HL-60 (cell line): ENCODE data around the gene KIR3DL3.
"Not testable (repeated sequence)": the region's sequence is repeated elsewhere in the genome, so short reads cannot be mapped to it uniquely, and the experiment has no call there.

Experiments
- DNase-seq, 2 experiments: peaks; one replicate each; pipeline ENCODE4 v3.0.0-alpha.2; 2010 to 2020; ENCODE audit warnings: low read depth in 1 of 2, low spot score in 1 of 2
- H3K27ac ChIP-seq: fragments of 250-450 bp; sonication (Bioruptor Pico); replicated peaks from 2 replicates; pipeline ENCODE4 v1.5.1; 2020; ENCODE audit warnings: mild to moderate bottlenecking, moderate library complexity
- H3K27me3 ChIP-seq: fragments of 250-450 bp; sonication (Bioruptor Pico); 2 replicates; pipeline ENCODE4 v1.5.1; 2021; ENCODE audit warnings: mild to moderate bottlenecking, moderate library complexity; ENCODE audit not compliant: insufficient read depth, poor library complexity, severe bottlenecking
- H3K4me3 ChIP-seq: replicated peaks from 2 replicates; pipeline ENCODE4 v1.5.1; 2011; ENCODE audit warnings: mild to moderate bottlenecking, control low read depth, low read length; ENCODE audit not compliant: insufficient read depth
- GABPA ChIP-seq: IDR thresholded peaks from 2 replicates; pipeline ENCODE4 v1.6.1; 2012; ENCODE audit warnings: low read depth
- POLR2AphosphoS5 ChIP-seq: IDR thresholded peaks from 2 replicates; pipeline ENCODE4 v1.6.1; 2012; ENCODE audit warnings: low read depth
- SPI1 ChIP-seq: IDR thresholded peaks from 2 replicates; pipeline ENCODE4 v1.6.1; 2012; ENCODE audit warnings: low read depth, mild to moderate bottlenecking, borderline replicate concordance
- TF ChIP-seq, protein P1 (sequence below): IDR thresholded peaks from one replicate; pipeline ENCODE4 v1.5.1; 2011; ENCODE audit warnings: low read length, control low read depth, inconsistent platforms; ENCODE audit not compliant: insufficient read depth
- TF ChIP-seq, protein P2 (sequence below): IDR thresholded peaks from 2 replicates; pipeline ENCODE4 v1.6.1; 2012; ENCODE audit warnings: low read depth; ENCODE audit not compliant: insufficient replicate concordance

The KIR3DL3 gene

DNA sequence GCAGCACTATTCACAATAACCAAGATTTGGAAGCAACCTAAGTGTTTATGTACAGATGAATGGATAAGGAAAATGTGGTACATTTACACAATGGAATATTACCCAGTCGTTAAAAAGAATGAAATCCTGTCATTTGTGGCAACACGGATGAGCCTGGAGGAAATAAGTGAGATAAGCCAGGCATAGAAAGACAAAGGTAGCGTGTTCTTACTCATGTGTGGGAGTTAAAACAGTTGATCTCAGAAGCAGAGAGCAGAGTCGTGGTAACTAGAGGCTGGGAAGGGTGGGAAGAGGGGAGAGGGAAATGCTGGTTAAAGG lies 32.0 kb upstream of the KIR3DL3 start:
- no peak for DNase-seq
- Histone ChIP-seq H3K27me3 (no peaks in the 10 kb centered on the region), H3K27ac (no peak overlapping the region), H3K4me3 (no peak overlapping the region)
- TF ChIP-seq GABPA: no peak
- TF ChIP-seq, protein P1, sequence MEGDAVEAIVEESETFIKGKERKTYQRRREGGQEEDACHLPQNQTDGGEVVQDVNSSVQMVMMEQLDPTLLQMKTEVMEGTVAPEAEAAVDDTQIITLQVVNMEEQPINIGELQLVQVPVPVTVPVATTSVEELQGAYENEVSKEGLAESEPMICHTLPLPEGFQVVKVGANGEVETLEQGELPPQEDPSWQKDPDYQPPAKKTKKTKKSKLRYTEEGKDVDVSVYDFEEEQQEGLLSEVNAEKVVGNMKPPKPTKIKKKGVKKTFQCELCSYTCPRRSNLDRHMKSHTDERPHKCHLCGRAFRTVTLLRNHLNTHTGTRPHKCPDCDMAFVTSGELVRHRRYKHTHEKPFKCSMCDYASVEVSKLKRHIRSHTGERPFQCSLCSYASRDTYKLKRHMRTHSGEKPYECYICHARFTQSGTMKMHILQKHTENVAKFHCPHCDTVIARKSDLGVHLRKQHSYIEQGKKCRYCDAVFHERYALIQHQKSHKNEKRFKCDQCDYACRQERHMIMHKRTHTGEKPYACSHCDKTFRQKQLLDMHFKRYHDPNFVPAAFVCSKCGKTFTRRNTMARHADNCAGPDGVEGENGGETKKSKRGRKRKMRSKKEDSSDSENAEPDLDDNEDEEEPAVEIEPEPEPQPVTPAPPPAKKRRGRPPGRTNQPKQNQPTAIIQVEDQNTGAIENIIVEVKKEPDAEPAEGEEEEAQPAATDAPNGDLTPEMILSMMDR: no peak

DNA sequence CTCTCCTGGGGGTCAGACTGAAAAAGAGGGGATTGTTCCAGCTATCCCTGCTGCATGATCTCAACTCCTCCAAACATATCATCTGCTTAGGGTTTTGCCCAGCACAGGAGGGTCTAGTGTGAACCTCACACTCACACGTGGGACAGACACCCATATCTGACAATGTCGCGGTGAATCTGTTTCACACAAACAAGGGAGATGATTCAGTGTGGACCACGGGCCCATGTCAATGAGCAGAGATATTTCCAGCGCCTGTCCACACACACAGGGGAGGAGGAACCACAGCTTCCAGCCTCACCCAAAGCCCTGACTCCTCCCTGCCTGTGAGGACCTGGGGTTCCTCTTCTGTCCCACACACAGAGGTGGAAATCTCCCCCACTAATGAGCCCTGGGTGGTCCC lies 29.6 kb upstream of the KIR3DL3 start:
- H3K27me3 ChIP-seq: no peaks in the 10 kb centered on the region
- H3K4me3 ChIP-seq: no peak overlapping the region
- H3K27ac ChIP-seq: no peak overlapping the region
- TF ChIP-seq, protein P1: no peak
- no peak for TF ChIP-seq POLR2AphosphoS5
- no peak for TF ChIP-seq GABPA
- TF ChIP-seq, protein P2, sequence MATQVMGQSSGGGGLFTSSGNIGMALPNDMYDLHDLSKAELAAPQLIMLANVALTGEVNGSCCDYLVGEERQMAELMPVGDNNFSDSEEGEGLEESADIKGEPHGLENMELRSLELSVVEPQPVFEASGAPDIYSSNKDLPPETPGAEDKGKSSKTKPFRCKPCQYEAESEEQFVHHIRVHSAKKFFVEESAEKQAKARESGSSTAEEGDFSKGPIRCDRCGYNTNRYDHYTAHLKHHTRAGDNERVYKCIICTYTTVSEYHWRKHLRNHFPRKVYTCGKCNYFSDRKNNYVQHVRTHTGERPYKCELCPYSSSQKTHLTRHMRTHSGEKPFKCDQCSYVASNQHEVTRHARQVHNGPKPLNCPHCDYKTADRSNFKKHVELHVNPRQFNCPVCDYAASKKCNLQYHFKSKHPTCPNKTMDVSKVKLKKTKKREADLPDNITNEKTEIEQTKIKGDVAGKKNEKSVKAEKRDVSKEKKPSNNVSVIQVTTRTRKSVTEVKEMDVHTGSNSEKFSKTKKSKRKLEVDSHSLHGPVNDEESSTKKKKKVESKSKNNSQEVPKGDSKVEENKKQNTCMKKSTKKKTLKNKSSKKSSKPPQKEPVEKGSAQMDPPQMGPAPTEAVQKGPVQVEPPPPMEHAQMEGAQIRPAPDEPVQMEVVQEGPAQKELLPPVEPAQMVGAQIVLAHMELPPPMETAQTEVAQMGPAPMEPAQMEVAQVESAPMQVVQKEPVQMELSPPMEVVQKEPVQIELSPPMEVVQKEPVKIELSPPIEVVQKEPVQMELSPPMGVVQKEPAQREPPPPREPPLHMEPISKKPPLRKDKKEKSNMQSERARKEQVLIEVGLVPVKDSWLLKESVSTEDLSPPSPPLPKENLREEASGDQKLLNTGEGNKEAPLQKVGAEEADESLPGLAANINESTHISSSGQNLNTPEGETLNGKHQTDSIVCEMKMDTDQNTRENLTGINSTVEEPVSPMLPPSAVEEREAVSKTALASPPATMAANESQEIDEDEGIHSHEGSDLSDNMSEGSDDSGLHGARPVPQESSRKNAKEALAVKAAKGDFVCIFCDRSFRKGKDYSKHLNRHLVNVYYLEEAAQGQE: no peak
- TF ChIP-seq SPI1: no peak
- DNase-seq: no peak

DNA sequence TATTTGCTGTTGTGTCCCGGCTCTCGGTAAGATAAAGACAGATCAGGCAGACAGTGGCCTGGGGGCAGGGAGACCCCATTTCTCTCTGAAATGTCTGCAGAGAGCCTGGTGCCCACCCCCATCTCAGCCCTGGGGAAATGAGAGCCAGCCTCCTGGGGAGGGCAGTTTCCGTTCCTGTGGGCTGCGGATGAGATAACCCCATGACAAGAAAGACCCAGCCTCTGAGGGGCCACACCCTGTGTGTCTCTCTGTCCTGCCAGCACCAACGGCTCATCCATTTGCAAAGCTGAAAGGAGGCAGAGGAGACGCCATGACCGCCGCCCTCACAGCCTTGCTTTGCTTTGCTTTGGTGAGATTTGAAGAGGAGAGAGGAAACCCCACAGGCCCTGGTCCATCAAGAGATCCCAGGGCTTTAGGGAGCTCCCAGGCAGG lies 28.1 kb upstream of the KIR3DL3 start:
- TF ChIP-seq SPI1: no peak
- TF ChIP-seq, protein P2: no peak
- TF ChIP-seq, protein P1: no peak
- no peak for TF ChIP-seq GABPA
- TF ChIP-seq POLR2AphosphoS5: no peak
- Histone ChIP-seq H3K27me3 (no peaks in the 10 kb centered on the region), H3K27ac (no peak overlapping the region), H3K4me3 (no peak overlapping the region)
- no peak for DNase-seq

DNA sequence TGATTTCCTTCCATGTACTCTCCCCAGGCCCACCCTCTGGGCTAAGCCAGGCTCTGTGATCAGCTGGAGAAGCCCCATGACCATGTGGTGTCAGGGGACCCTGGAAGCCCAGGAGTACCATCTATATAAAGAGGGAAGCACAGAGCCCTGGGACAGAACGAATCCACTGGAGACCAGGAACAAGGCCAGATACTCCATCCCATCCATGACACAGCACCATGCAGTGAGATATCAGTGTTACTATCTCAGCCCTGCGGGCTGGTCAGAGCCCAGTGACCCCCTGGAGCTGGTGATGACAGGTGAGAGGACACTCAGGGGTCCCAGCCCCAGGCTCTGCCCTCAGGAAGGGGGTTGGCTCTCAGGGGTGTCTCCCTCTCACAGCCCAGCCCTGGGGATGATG lies 27.5 kb upstream of the KIR3DL3 start:
- Histone ChIP-seq H3K27ac (no peak overlapping the region), H3K4me3 (no peak overlapping the region), H3K27me3 (no peaks in the 10 kb centered on the region)
- no peak for DNase-seq
- TF ChIP-seq POLR2AphosphoS5: no peak
- TF ChIP-seq, protein P2: no peak
- TF ChIP-seq GABPA: no peak
- TF ChIP-seq, protein P1: no peak
- no peak for TF ChIP-seq SPI1

DNA sequence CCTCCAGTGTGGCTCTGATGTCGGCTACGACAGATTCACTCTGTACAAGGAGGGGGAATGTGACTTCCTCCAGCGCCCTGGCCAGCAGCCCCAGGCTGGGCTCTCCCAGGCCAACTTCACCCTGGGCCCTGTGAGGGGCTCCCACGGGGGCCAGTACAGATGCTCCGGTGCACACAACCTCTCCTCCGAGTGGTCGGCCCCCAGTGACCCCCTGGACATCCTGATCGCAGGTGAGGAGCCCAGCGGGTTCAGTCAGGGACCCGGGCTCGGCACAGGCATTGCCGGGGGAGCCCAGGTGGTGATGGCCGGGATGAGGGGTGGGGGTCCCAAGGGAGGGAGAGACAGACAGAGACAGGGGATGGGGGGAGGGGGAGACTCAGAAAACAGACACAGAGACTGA lies 26.5 kb upstream of the KIR3DL3 start:
- not testable (repeated sequence) for DNase-seq, H3K4me3 ChIP-seq, H3K27ac ChIP-seq, H3K27me3 ChIP-seq
